CD4-positive, CD25-positive, alpha-beta regulatory T cell (primary cell): Measurements from ENCODE around the gene MAP4K5. TPM values are rescaled to one million over a fixed set of nuclear protein-coding genes. Genes with fewer than 3 reads are reported as not detected.
"Not testable (repeated sequence)": the region's sequence is repeated elsewhere in the genome, so short reads cannot be mapped to it uniquely, and the experiment has no call there.

Source experiments
- ATAC-seq, 2 donors: fragments of 150-1000 bp; cut with Tn5 transposase; one replicate each; pipeline ENCODE4 v1.10.0; 2021; ENCODE audit warnings: low read depth in 2 of 2, moderate number of reproducible peaks in 2 of 2, moderate library complexity in 1 of 2
- DNase-seq, 3 donors: peaks; one replicate each; pipeline versions ENCODE4 v3.0.0 to v3.0.0-alpha.2; 2012 to 2022; ENCODE audit warnings: mixed read lengths in 1 of 3
- H3K27ac ChIP-seq: one replicate; pipeline ENCODE4 v1.7.0; 2013; ENCODE audit warnings: mild to moderate bottlenecking, low read length; ENCODE audit not compliant: insufficient read depth, poor library complexity, severe bottlenecking
- H3K27me3 ChIP-seq: one replicate; pipeline ENCODE4 v1.7.0; 2013; ENCODE audit warnings: low read length; ENCODE audit not compliant: control insufficient read depth, insufficient read depth
- H3K36me3 ChIP-seq: one replicate; pipeline ENCODE4 v1.7.0; 2013; ENCODE audit warnings: mild to moderate bottlenecking, low read length, moderate library complexity; ENCODE audit not compliant: control insufficient read depth, insufficient read depth
- H3K4me1 ChIP-seq: 2 replicates; pipeline ENCODE4 v1.7.0; 2013; ENCODE audit warnings: mild to moderate bottlenecking, low read length; ENCODE audit not compliant: insufficient read depth, control insufficient read depth, poor library complexity, severe bottlenecking
- H3K4me3 ChIP-seq: one replicate; pipeline ENCODE4 v1.7.0; 2013; ENCODE audit warnings: low read depth, mild to moderate bottlenecking, low read length, moderate library complexity
- H3K9me3 ChIP-seq, 2 experiments: 1 replicate in 1 of 2; 2 replicates in 1 of 2; pipeline ENCODE4 v1.7.0; 2013; ENCODE audit warnings: low read length in 2 of 2, mild to moderate bottlenecking in 1 of 2, moderate library complexity in 1 of 2; ENCODE audit not compliant: control insufficient read depth in 2 of 2
- H3K27ac Mint-ChIP-seq, 3 donors: one replicate each; pipeline ENCODE4 v1.8.0; 2020 to 2022; ENCODE audit warnings: mild to moderate bottlenecking in 3 of 3, mixed read lengths in 3 of 3, moderate library complexity in 2 of 3
- H3K27me3 Mint-ChIP-seq: one replicate; pipeline ENCODE4 v1.8.0; 2022; ENCODE audit warnings: mild to moderate bottlenecking, mixed read lengths
- H3K36me3 Mint-ChIP-seq: one replicate; pipeline ENCODE4 v1.8.0; 2020; ENCODE audit warnings: mixed read lengths
- H3K4me1 Mint-ChIP-seq, 4 donors: one replicate each; pipeline ENCODE4 v1.8.0; 2020 to 2022; ENCODE audit warnings: mixed read lengths in 4 of 4, mild to moderate bottlenecking in 1 of 4
- H3K4me3 Mint-ChIP-seq, 4 donors: one replicate each; pipeline ENCODE4 v1.8.0; 2020 to 2022; ENCODE audit warnings: mild to moderate bottlenecking in 4 of 4, mixed read lengths in 4 of 4, moderate library complexity in 3 of 4
- H3K9me3 Mint-ChIP-seq, 7 donors: one replicate each; pipeline ENCODE4 v1.8.0; 2020 to 2022; ENCODE audit warnings: mixed read lengths in 7 of 7, mild to moderate bottlenecking in 3 of 7, moderate library complexity in 2 of 7
- polyA plus RNA-seq, 4 donors: library from polyadenylated mRNA; unstranded; fragments of 300-500 nt; fragmentation: Illumina TruSeq; gene quantifications; one replicate each; pipeline ENCODE4 v1.2.3, GENCODE V29; 2021
- total RNA-seq: library from RNA; stranded (reverse); gene quantifications from one replicate; pipeline ENCODE4 v1.2.3, GENCODE V29; 2022

Gene MAP4K5
- total and polyA plus RNA-seq, 5 donors from 2014 or later = 13.2 to 45.4 (median 22.5) TPM

DNA sequence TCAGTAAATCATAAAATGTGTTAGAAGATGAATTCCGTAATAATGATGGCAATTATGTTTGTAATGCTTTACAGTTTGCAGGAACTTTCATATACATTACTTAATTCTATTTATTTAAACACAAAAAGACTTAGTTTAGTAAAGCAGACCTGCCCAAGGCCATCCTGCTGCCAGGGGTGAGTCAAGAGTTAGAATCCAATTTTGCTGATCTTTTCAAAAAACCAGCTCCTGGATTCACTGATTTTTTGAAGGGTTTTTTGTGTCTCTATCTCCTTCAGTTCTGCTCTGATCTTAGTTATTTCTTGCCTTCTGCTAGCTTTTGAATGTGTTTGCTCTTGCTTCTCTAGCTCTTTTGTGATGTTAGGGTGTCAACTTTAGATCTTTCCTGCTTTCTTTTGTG is 25.3 kb downstream of the MAP4K5 start:
- not testable (repeated sequence) for H3K9me3 ChIP-seq, H3K9me3 Mint-ChIP-seq, H3K4me3 Mint-ChIP-seq, H3K27me3 ChIP-seq, H3K4me3 ChIP-seq, ATAC-seq, DNase-seq, H3K27ac ChIP-seq, H3K4me1 ChIP-seq, H3K27me3 Mint-ChIP-seq
- peaks cover 10% of the 10 kb centered on the region for H3K36me3 ChIP-seq
- Mint-ChIP-seq H3K27ac (peak overlapping the region in 2 of 3 donors; percentile 54 to 70), H3K36me3 (peaks cover 26% of the 10 kb centered on the region), H3K4me1 (peaks cover 18 to 28% (median 26%) of the 10 kb centered on the region in 4 donors)

DNA sequence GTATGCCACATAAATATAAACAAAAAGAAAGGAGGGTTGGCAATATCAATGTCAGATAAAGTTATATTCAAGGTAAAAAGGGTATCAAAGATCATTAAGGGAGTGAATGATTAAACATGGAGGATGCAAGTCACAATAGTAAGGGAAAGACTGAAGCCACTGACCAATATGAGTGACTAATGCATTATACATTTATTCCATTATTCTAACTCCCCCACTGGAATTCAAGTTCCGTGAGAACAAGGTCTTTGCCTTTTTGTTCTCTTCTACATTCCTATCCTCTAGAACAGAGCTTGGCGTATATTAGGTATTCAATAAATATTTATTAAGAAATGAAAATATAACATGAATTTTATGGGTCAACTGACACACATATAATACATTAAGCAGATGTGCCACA is 30.7 kb downstream of the MAP4K5 start:
- peaks cover 17% of the 10 kb centered on the region for H3K36me3 ChIP-seq
- no peaks in the 10 kb centered on the region for H3K9me3 Mint-ChIP-seq
- DNase-seq (no peak), ATAC-seq (no peak)
- H3K4me1 ChIP-seq = no peaks in the 10 kb centered on the region
- peaks cover 22% of the 10 kb centered on the region for H3K36me3 Mint-ChIP-seq
- no peak overlapping the region for H3K4me3 Mint-ChIP-seq
- H3K27me3 Mint-ChIP-seq = no peaks in the 10 kb centered on the region
- H3K9me3 ChIP-seq = no peaks in the 10 kb centered on the region
- no peak overlapping the region for H3K27ac ChIP-seq
- H3K4me1 Mint-ChIP-seq = peaks cover 0 to 26% (median 10%) of the 10 kb centered on the region in 4 donors
- H3K4me3 ChIP-seq = no peak overlapping the region
- no peaks in the 10 kb centered on the region for H3K27me3 ChIP-seq
- H3K27ac Mint-ChIP-seq = no peak overlapping the region

DNA sequence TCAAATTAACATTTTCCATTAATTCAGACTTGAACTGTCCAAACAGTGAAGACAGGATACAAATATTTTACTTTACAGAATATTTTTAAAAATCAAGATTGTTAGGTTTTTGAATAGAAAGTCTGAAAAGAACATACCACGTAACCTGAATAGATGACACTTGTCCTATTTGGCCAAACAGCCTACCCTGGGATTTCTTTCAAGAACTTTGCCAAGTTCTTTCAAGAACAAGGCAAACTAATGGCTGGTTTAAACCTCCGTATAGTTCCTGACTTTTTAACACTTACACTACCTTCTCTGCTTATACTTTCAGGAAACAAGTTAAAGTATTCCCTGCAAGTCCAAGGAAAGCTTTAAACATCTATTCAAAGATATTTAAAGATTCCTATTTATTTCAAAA is 35.0 kb downstream of the MAP4K5 start:
- Histone ChIP-seq H3K27ac (no peak overlapping the region), H3K9me3 (no peaks in the 10 kb centered on the region), H3K27me3 (no peaks in the 10 kb centered on the region), H3K36me3 (peaks cover 10% of the 10 kb centered on the region), H3K4me3 (no peak overlapping the region), H3K4me1 (no peaks in the 10 kb centered on the region)
- Mint-ChIP-seq H3K27ac (no peak overlapping the region), H3K36me3 (peaks cover 30% of the 10 kb centered on the region), H3K9me3 (no peaks in the 10 kb centered on the region), H3K4me1 (peaks cover 13 to 20% (median 16%) of the 10 kb centered on the region in 4 donors), H3K27me3 (no peaks in the 10 kb centered on the region), H3K4me3 (no peak overlapping the region)
- DNase-seq = no peak
- no peak for ATAC-seq

DNA sequence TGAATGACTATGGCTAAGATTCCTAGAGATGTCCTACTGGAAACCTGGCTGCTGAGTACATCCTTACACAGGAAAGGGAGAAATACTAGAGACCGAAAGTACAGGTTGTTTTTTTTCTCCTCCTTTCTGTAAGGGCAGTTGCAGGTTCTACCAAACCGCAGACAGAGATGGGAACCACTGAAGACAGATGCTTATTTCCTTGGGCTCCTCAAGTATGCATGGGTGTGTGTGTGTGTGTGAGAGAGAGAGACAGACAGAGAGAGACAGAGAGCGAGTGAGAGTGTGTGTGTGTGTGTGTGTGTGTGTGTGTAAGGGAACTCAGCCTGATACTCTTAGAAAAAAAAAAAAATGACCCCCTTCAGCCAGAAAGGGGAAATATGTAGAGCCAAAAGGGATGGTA is 42.5 kb downstream of the MAP4K5 start:
- H3K4me3 ChIP-seq = no peak overlapping the region
- Mint-ChIP-seq H3K36me3 (peaks cover 21% of the 10 kb centered on the region), H3K9me3 (no peaks in the 10 kb centered on the region), H3K27ac (peak overlapping the region in 1 of 3 donors; percentile 6), H3K4me1 (peaks cover 2 to 14% (median 11%) of the 10 kb centered on the region in 4 donors), H3K4me3 (no peak overlapping the region), H3K27me3 (no peaks in the 10 kb centered on the region)
- no peak for ATAC-seq
- H3K4me1 ChIP-seq = no peaks in the 10 kb centered on the region
- DNase-seq = no peak
- no peaks in the 10 kb centered on the region for H3K9me3 ChIP-seq
- H3K27ac ChIP-seq = no peak overlapping the region
- peaks cover 9% of the 10 kb centered on the region for H3K36me3 ChIP-seq
- H3K27me3 ChIP-seq = no peaks in the 10 kb centered on the region

DNA sequence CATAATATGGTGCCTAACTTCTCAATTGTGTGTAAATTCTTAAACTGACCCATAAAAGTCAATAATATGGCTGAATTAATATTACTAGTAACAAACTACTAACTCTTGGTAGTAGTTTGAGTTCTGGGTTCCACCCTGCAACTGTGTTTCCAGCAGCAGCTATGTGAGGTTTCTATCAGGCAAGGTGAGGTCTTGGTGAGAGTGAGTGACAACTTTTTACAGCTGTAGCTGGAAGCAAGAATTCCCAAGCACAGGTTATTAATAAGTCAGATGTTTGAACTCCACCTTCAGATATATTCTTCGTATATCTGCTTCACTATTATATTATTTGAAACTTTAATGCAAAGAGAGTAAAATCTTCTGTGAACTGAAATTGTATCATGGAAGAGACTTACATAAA is 43.8 kb downstream of the MAP4K5 start:
- H3K27ac ChIP-seq = no peak overlapping the region
- H3K4me3 Mint-ChIP-seq = no peak overlapping the region
- H3K4me1 ChIP-seq = no peaks in the 10 kb centered on the region
- peaks cover 0 to 14% (median 10%) of the 10 kb centered on the region in 4 donors for H3K4me1 Mint-ChIP-seq
- ATAC-seq (no peak), DNase-seq (no peak)
- H3K9me3 ChIP-seq = no peaks in the 10 kb centered on the region
- peaks cover 9% of the 10 kb centered on the region for H3K36me3 ChIP-seq
- H3K27ac Mint-ChIP-seq = no peak overlapping the region
- peaks cover 18% of the 10 kb centered on the region for H3K36me3 Mint-ChIP-seq
- no peak overlapping the region for H3K4me3 ChIP-seq
- H3K9me3 Mint-ChIP-seq = no peaks in the 10 kb centered on the region
- H3K27me3 ChIP-seq = no peaks in the 10 kb centered on the region
- H3K27me3 Mint-ChIP-seq = no peaks in the 10 kb centered on the region

DNA sequence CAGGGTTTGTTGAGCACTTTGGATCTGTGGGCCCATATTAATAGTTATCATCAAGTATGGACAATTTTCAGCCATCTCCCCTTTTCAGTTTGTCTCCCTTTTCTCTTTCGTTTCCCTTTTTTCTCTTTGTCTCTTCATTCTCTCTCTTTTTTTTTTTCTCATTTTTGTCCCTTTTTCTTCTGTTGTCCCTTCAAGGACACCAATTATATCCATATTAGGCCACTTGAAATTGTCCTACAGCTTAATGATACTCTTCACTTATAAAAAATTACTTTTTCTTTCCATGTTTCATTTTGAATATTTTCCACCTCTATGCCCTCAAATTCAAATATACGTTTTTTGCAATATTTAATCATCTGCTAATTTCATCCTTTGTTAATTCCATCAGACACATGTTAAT is 53.3 kb downstream of the MAP4K5 start:
- Histone ChIP-seq H3K9me3 (peaks cover 14 to 15% of the 10 kb centered on the region in 2 experiments), H3K27me3 (no peaks in the 10 kb centered on the region), H3K4me1 (no peaks in the 10 kb centered on the region), H3K27ac (no peak overlapping the region), H3K36me3 (peaks cover 30% of the 10 kb centered on the region), H3K4me3 (no peak overlapping the region)
- H3K4me1 Mint-ChIP-seq = peaks cover 0 to 18% (median under 1%) of the 10 kb centered on the region in 4 donors
- ATAC-seq = no peak
- no peak for DNase-seq
- peaks cover 44% of the 10 kb centered on the region for H3K36me3 Mint-ChIP-seq
- H3K27ac Mint-ChIP-seq = no peak overlapping the region
- H3K27me3 Mint-ChIP-seq = no peaks in the 10 kb centered on the region
- H3K4me3 Mint-ChIP-seq = no peak overlapping the region
- H3K9me3 Mint-ChIP-seq = peaks cover 0 to 20% (median 5%) of the 10 kb centered on the region in 7 donors

DNA sequence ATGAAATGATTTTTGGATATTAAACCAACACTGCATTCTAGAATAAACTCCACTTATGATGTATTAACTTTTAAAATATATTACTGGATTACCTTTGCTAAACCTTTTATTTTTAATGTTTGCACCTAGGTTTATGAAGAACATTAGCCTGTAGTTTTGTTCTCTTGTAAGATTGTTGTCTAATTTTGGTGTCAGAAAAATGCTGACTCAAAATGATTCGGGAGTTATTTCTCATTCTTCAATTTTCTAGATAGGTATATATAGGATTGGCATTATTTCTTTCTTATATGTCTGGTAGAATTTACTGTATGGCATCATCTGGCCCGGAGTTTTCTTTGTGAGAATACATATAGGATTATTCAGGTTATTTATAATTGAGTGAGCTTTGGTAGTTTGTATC is 54.6 kb downstream of the MAP4K5 start:
- DNase-seq = no peak
- Mint-ChIP-seq H3K4me3 (no peak overlapping the region), H3K27me3 (no peaks in the 10 kb centered on the region), H3K27ac (no peak overlapping the region), H3K36me3 (peaks cover 49% of the 10 kb centered on the region), H3K9me3 (peaks cover 0 to 20% (median 6%) of the 10 kb centered on the region in 7 donors), H3K4me1 (peaks cover 0 to 18% (median under 1%) of the 10 kb centered on the region in 4 donors)
- ATAC-seq = no peak
- Histone ChIP-seq H3K9me3 (peaks cover 22 to 24% of the 10 kb centered on the region in 2 experiments), H3K27ac (no peak overlapping the region), H3K4me3 (no peak overlapping the region), H3K27me3 (no peaks in the 10 kb centered on the region), H3K4me1 (no peaks in the 10 kb centered on the region), H3K36me3 (peaks cover 40% of the 10 kb centered on the region)

DNA sequence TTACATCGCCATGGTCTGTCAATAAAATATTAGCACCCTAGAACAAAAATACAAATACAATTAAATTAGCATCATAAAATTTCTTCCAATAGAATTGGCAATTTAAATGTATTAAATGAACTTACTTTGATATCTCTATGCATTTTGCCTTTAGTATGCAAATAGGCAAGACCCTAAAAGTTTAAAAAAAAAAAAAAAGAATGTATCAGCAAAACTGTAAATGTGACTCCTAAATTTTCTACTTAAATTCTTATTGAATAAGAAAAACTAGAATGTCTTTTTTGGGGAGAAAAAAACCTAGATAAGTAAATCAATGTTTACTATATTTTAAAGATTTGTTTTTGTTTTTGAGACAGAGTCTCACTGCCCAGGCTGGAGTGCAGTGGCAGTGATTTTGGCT is 56.2 kb downstream of the MAP4K5 start:
- no peaks in the 10 kb centered on the region for H3K4me1 ChIP-seq
- peaks cover 62% of the 10 kb centered on the region for H3K36me3 Mint-ChIP-seq

More for the DNA sequence above, 56.2 kb downstream of the MAP4K5 start:
- DNase-seq = no peak
- no peak overlapping the region for H3K27ac ChIP-seq
- peaks cover 39 to 40% of the 10 kb centered on the region in 2 experiments for H3K9me3 ChIP-seq
- Mint-ChIP-seq H3K4me3 (no peak overlapping the region), H3K9me3 (peaks cover 0 to 33% (median 13%) of the 10 kb centered on the region in 7 donors), H3K27ac (no peak overlapping the region), H3K4me1 (peaks cover 0 to 18% (median under 1%) of the 10 kb centered on the region in 4 donors), H3K27me3 (no peaks in the 10 kb centered on the region)
- no peak overlapping the region for H3K4me3 ChIP-seq
- no peaks in the 10 kb centered on the region for H3K27me3 ChIP-seq
- H3K36me3 ChIP-seq = peaks cover 54% of the 10 kb centered on the region
- no peak for ATAC-seq
